NCI-H1048 (cell line): ENCODE data around the gene CUX1.
"Not testable (repeated sequence)": the region's sequence is repeated elsewhere in the genome, so short reads cannot be mapped to it uniquely, and the experiment has no call there.

Experiments used
- DNase-seq: peaks from one replicate; lab custom pipeline; 2025; lab: John Stamatoyannopoulos, UW

The CUX1 gene

GRCh38 chr7:101826081-101826835 is 8.8 kb downstream of the CUX1 start:
- DNase-seq, result no peak

GRCh38 chr7:101828301-101829020 is 11.0 kb downstream of the CUX1 start:
- DNase-seq, result no peak

DNA sequence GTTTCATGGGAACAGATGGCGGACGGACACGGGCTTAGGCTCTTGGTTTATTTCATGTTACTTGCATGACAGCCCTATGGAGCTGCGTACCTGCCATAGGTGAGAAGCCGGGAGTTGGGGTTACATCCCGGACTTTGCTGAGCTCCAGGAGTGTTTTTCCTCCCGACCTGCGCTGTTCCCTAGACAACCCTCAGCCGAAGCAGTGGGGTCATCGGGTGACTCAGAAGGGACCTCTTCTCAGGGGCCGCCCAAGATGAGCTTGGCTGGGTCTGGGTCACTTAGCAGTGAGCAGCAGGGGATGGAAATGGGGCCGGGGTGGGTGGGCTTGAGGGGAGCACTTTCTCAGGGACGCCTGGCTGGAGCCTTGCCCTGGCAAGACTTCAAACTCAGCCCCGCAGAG is 11.9 kb downstream of the CUX1 start:
- DNase-seq, result no peak

GRCh38 chr7:101829821-101830220 is 12.4 kb downstream of the CUX1 start:
- DNase-seq, result no peak

- DNase-seq, result not testable (repeated sequence)
These were observed 14.0 kb downstream of the CUX1 start for GRCh38 chr7:101831396-101831795.

DNA sequence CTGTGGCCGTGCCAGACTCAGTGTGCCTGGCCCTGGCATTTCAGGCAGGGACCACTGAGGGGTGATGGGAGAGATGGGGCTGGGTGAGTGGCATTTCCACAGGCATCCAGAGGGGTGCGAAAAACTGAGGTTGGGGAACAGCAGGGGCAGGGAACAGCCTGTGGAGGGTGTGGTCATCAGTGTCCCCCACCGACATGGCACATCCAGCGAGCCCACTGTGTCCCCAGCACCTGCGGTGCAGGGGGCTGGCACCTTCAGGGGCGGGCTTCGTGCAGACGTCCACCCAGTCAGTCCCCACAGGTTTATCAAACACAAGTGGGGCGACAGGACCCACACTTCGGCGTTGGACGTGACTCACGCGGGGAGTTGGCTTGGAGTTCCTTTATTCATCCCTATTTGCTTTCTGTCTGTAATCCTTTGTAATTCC is 14.8 kb downstream of the CUX1 start:
- no peak for DNase-seq

GRCh38 chr7:101832685-101833375 is 15.4 kb downstream of the CUX1 start:
- no peak for DNase-seq

DNA sequence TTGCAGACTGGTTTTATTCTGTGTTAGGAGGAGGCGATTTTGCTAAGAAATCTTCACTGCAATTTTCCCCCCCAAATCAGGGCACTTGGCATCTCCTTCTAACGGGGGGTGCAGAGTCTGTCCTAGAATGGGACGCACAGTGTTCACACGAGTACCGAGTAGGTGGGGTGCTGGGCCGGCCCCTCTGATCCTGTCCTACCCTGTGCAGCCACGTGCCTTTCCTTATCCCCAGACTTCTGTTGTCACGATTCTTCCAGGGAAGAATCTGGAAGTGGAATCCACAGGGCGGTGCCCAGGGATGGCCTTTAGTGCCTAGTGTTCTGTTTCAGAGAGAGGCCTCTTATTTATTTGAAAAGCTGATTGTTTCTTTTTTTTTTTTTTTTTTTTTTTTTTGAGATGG is 16.4 kb downstream of the CUX1 start:
- DNase-seq, result no peak

GRCh38 chr7:101835136-101835535 is 17.7 kb downstream of the CUX1 start:
- no peak for DNase-seq

- DNase-seq, result not testable (repeated sequence)
These were observed 20.0 kb downstream of the CUX1 start for GRCh38 chr7:101837433-101837832.

GRCh38 chr7:101838837-101839483 is 21.5 kb downstream of the CUX1 start:
- no peak for DNase-seq

DNA sequence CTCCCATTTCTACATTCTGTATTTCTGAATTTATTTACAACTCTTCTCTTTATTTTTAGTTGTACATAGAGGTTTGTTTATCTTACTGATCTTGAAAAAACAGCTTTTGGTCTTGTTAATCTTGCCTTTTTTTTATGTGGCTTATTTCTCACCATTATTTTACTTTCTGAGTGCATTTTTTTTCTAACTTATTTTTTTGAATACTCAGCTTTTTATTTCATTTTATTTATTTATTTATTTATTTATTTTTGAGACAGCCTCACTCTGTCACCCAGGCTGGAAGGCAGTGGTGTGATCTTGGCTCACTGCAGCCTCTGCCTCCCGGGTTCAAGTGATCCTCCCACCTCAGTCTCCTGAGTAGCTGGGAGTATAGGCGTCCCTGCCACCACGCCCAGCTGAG is 23.9 kb downstream of the CUX1 start:
- no peak for DNase-seq

DNA sequence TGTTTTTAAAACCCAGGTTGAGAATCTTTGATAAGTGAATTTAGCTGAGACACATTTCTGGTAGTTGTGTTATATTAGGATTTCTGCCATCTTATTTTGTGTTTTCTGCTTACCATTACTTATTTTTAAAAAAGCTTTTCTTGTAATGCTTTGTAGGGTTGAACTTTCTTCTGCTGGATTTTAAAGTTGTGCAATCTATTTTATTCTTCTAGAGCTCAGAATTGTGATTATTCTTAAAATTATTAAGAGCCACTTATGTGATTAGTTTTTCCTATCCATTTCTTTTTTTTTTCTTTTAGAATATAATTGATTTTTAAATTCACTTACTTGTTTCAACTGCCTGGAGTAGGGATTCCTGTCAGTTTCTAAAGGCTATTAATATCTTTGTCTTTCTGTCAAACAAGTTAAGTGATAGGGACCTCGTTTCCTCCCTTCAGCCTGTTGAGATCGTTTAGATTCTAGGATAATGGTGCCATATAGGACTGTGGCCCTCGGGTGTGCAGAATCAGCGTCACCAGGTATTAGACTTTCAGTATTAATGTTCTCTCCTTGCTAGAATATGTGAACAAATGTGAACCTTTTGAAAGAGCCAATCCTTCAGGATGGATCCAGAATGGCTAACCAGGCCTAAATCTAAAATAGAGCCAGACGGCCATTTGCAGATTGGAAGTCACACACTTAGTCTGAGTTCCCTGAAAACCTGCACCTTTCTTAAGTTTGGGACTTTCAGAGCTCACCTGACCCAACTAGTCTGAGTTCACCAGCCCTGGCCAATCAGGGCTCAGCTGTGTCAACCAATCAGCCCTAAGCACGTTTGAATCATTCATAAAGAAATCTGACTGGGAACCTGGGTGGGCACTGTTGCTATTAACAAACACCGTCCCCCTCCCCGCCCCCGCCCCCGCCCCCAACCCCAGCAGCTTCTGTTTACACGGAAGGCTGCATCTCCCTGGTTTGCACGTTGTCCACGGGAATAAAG is 26.2 kb downstream of the CUX1 start:
- no peak for DNase-seq

DNA sequence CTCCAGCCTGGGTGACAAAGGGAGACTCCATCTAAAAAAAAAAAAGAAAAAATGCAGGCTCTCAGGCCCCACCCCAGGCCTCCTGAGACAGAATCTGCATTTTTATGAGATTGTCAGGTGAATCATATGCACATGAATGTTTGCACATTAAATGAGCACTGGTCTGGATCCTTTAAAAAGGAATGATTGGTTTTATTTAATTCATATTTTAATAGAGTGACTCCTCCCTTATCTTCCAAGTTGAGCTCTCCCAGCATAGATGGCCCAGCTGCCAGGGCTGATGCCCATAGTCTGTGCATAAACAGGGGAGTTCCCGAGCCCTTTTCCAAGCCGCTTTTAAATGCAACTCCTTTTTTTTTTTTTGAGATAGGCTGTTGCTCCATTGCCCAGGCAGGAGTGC is 28.5 kb downstream of the CUX1 start:
- no peak for DNase-seq

- no peak for DNase-seq
These were observed 29.5 kb downstream of the CUX1 start for GRCh38 chr7:101846800-101847538.

GRCh38 chr7:101848208-101848951 is 31.0 kb downstream of the CUX1 start:
- DNase-seq, result no peak

GRCh38 chr7:101849314-101849713 is 31.9 kb downstream of the CUX1 start:
- DNase-seq, result not testable (repeated sequence)

- DNase-seq, result not testable (repeated sequence)
These were observed 34.9 kb downstream of the CUX1 start for GRCh38 chr7:101852364-101852763.

DNA sequence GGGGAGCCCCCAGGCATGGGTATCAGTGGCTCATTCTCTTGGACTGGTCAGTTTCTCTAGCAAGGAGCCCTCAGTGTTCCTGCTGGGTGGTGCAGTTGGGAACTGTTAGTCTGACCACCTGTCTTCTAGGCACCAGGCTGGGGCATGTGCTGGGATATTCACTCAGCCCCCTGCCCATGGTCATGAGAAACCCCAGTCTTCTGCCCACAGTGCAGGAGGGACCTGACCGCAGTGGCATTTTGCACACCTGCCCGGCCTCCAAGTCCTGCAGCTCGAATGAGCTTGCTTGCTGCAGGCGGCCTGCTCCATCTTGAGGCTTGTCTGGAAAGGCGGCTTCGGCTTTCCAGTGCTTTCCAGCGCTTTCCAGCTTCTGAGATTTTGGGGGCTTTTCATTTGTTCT is 36.3 kb downstream of the CUX1 start:
- DNase-seq, result no peak
